Stomach (tissue), 9 donors: ENCODE data around the gene ATAD3B. TPM values are rescaled to one million over a fixed set of nuclear protein-coding genes. Genes with fewer than 3 reads are reported as not detected.

Experiments
- DNase-seq, 2 donors: peaks; one replicate each; pipeline versions ENCODE4 v3.0.0 to v3.0.0-alpha.2; 2013 to 2019
- H3K27ac ChIP-seq, 5 donors: fragments of 200-600 bp in 4 of 5; sonication (generic) in 4 of 5; one replicate each; pipeline ENCODE4 v1.5.1; 2013 to 2019; ENCODE audit warnings: mild to moderate bottlenecking in 1 of 5, moderate library complexity in 1 of 5
- H3K27me3 ChIP-seq, 3 donors: fragments of 200-600 bp; sonication (generic); one replicate each; pipeline ENCODE4 v1.5.1; 2017 to 2019; ENCODE audit warnings: mixed run types in 1 of 3
- H3K36me3 ChIP-seq, 4 donors: fragments of 200-600 bp; sonication (generic); 1 replicate in 3 of 4; 2 replicates in 1 of 4; pipeline ENCODE4 v1.5.1; 2016 to 2019
- H3K4me1 ChIP-seq, 4 donors: fragments of 200-600 bp; sonication (generic); one replicate each; pipeline ENCODE4 v1.5.1; 2016 to 2019
- H3K4me3 ChIP-seq, 4 donors: fragments of 200-600 bp; sonication (generic) in 3 of 4; one replicate each; pipeline ENCODE4 v1.5.1; 2016 to 2019; ENCODE audit warnings: mild to moderate bottlenecking in 1 of 4
- H3K9me3 ChIP-seq, 4 donors: fragments of 200-600 bp; sonication (generic); one replicate each; pipeline ENCODE4 v1.5.1; 2016 to 2019
- CTCF ChIP-seq, 7 experiments: fragments of 450-650 bp in 4 of 7; fragments of 200-600 bp in 3 of 7; sonication (generic) in 3 of 7; IDR thresholded peaks; one replicate each; pipeline ENCODE4 v1.5.1; 2016 to 2019; ENCODE audit warnings: antibody characterized with exemption in 7 of 7, control low read depth in 2 of 7, mild to moderate bottlenecking in 1 of 7
- EP300 ChIP-seq: sonication (generic); formaldehyde crosslinking; IDR thresholded peaks from one replicate; pipeline ENCODE4 v1.6.1; 2017; ENCODE audit warnings: antibody characterized with exemption
- POLR2A ChIP-seq, 4 donors: fragments of 450-650 bp; IDR thresholded peaks; one replicate each; pipeline ENCODE4 v1.6.1; 2016; ENCODE audit warnings: antibody characterized with exemption in 4 of 4, control low read depth in 2 of 4, mild to moderate bottlenecking in 1 of 4, moderate library complexity in 1 of 4
- POLR2AphosphoS5 ChIP-seq, 3 donors: sonication (generic); formaldehyde crosslinking; IDR thresholded peaks; one replicate each; pipeline ENCODE4 v1.6.1; 2016; ENCODE audit warnings: antibody characterized with exemption in 3 of 3
- WGBS, 5 donors: extraction: QIAGEN DNeasy Blood & Tissue Kit in 3 of 5; methylation state at CpG; one replicate each; pipeline versions ENCODE4 v1.1.5 to v1.1.7; 2013 to 2018; 5-methylcytosine and 5-hydroxymethylcytosine counted together
- intact Hi-C: fragments of 100-400 bp; cut with DNase I; formaldehyde crosslinking; loops from one replicate; pipeline ENCODE4 v1.15.1; 2023; ENCODE audit warnings: low total_unique reads
- polyA plus RNA-seq, 3 donors: library from polyadenylated mRNA; stranded (reverse); fragments of 200-250 nt; gene quantifications; one replicate each; pipeline ENCODE4 v1.2.3, GENCODE V29; 2013
- total RNA-seq, 5 donors: library from RNA; depleted of rRNA; stranded (reverse); fragments of >200 nt; gene quantifications; one replicate each; pipeline versions ENCODE4 v1.1.0 to v1.2.3, GENCODE V29; 2014 to 2016
- donor health status: healthy with polysubstance abuse.
- donor health status: Bipolar disorder and iron deficiency.
- donor health status: healthy.

ATAD3B gene
- total and polyA plus RNA-seq, 8 donors = 8.2 to 91.5 (median 21.1) TPM

DNA sequence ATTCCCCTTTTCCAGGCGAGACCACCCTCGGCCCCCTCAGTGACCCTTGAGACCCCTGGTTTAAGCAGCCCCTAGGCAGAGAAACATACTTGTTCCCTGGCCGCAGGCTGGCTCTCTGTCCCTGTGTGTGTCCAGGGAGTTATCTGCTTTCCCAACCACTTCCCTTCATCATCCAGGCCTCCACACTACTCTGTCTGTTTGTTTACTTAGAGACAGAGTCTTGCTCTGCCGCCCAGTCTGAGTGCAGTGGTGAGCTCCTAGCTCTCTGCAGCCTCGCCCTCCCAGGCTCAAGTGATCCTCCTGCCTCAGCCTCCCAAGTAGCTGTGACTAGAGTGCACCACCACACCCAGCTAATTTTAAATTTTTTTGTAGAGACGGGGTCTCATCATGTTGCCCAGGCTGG, 41.9 kb upstream of the ATAD3B start:
- H3K9me3 ChIP-seq = no peaks in the 10 kb centered on the region
- no peak overlapping the region for H3K4me3 ChIP-seq
- intact Hi-C loops = no loop called here
- H3K36me3 ChIP-seq = no peaks in the 10 kb centered on the region
- TF ChIP-seq CTCF (IDR thresholded peaks at IDR 0.05) (no peak), POLR2A (IDR thresholded peaks at IDR 0.05) (no peak), EP300 (no peak), POLR2AphosphoS5 (IDR thresholded peaks at IDR 0.05) (no peak)
- peak overlapping the region; percentile 66 to 96 (median 91) for H3K27ac ChIP-seq
- 51 to 64% (median 57%) methylated on average over 6 of the region's 6 CpGs for WGBS, 5 donors
- H3K4me1 ChIP-seq = peaks cover 57 to 75% (median 62%) of the 10 kb centered on the region in 4 donors
- peak in 1 of 2 donors; percentile 56 for DNase-seq
- H3K27me3 ChIP-seq = peaks cover 0 to 39% (median 4%) of the 10 kb centered on the region in 3 donors

- Histone ChIP-seq H3K4me1 (peaks cover 64 to 82% (median 68%) of the 10 kb centered on the region in 4 donors), H3K9me3 (no peaks in the 10 kb centered on the region), H3K27ac (peak overlapping the region; percentile 90 to 96 (median 92)), H3K36me3 (no peaks in the 10 kb centered on the region), H3K4me3 (peak overlapping the region in 2 of 4 donors; percentile 2 to 21), H3K27me3 (peaks cover 0 to 45% (median 4%) of the 10 kb centered on the region in 3 donors)
- intact Hi-C loops = no loop called here
- TF ChIP-seq CTCF (IDR thresholded peaks at IDR 0.05) = peak in 4 of 7 experiments; percentile 5 to 32 (median 18)
- no peak for TF ChIP-seq EP300
- no peak for TF ChIP-seq POLR2A (IDR thresholded peaks at IDR 0.05)
- peak in 2 of 3 donors; percentile 14 to 51 for TF ChIP-seq POLR2AphosphoS5 (IDR thresholded peaks at IDR 0.05)
- peak; percentile 81 to 91 for DNase-seq
- WGBS, 5 donors = 9 to 23% (median 14%) methylated on average over 17 to 35 of the region's 35 CpGs
Observed at GRCh38 chr1:1430114-1430982, 41.2 kb upstream of the ATAD3B start.

- DNase-seq = peak in 1 of 2 donors; percentile 78
- no peaks in the 10 kb centered on the region for H3K36me3 ChIP-seq
- intact Hi-C loops = no loop called here
- no peaks in the 10 kb centered on the region for H3K9me3 ChIP-seq
- H3K27ac ChIP-seq = peak overlapping the region; percentile 90 to 96 (median 92)
- peaks cover 0 to 45% (median 9%) of the 10 kb centered on the region in 3 donors for H3K27me3 ChIP-seq
- peak overlapping the region in 1 of 4 donors; percentile 21 for H3K4me3 ChIP-seq
- peaks cover 69 to 86% (median 76%) of the 10 kb centered on the region in 4 donors for H3K4me1 ChIP-seq
- WGBS, 5 donors = 31 to 45% (median 41%) methylated on average over 8 to 18 of the region's 18 CpGs
- no peak for TF ChIP-seq EP300
- no peak for TF ChIP-seq CTCF (IDR thresholded peaks at IDR 0.05)
- TF ChIP-seq POLR2AphosphoS5 (IDR thresholded peaks at IDR 0.05) = no peak
- no peak for TF ChIP-seq POLR2A (IDR thresholded peaks at IDR 0.05)
Observed at GRCh38 chr1:1430992-1431844, 40.3 kb upstream of the ATAD3B start.

DNA sequence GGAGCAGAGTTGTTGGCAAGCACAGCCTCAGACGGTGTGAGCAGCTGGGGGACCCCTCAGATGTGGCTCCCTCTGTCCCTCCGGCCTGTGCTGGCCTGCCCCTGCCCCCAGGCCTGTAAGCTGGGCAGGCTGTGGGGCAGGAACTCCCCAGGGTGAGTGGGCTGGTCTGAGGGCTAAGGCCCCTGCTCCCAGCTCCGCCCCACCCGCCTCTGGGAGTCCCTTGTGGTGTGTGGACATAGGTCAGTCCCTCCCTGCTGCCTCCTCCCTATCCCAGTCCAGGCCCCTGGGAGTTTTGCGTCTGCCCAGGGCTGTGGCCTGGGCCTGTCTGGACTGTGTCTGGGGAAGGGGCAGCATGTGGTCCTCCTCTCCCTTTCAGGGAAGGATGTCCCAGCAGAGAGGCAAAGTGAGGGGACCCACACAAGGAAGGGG, 39.7 kb upstream of the ATAD3B start:
- WGBS, 5 donors = 6 to 43% (median 31%) methylated on average over 2 to 5 of the region's 5 CpGs
- Histone ChIP-seq H3K4me3 (peak overlapping the region in 1 of 4 donors; percentile 11), H3K36me3 (no peaks in the 10 kb centered on the region), H3K9me3 (no peaks in the 10 kb centered on the region), H3K27ac (peak overlapping the region; percentile 90 to 96 (median 92)), H3K27me3 (peaks cover 0 to 45% (median 7%) of the 10 kb centered on the region in 3 donors), H3K4me1 (peaks cover 76 to 86% (median 80%) of the 10 kb centered on the region in 4 donors)
- intact Hi-C loops = no loop called here
- DNase-seq = peak; percentile 72 to 86
- TF ChIP-seq CTCF (IDR thresholded peaks at IDR 0.05) = no peak
- peak in 1 of 3 donors; percentile 63 for TF ChIP-seq POLR2AphosphoS5 (IDR thresholded peaks at IDR 0.05)
- no peak for TF ChIP-seq EP300
